GM12865 (cell line): ENCODE results near the gene AMIGO1.

Experiments used
- DNase-seq: peaks from one replicate; pipeline ENCODE4 v3.0.0; 2010; ENCODE audit warnings: low read depth
- H3K4me3 ChIP-seq: 2 replicates; pipeline ENCODE4 v1.5.1; 2011; ENCODE audit warnings: mild to moderate bottlenecking, low read depth, low read length, control low read depth
- TF ChIP-seq, protein P1 (sequence below): IDR thresholded peaks from 2 replicates; pipeline ENCODE4 v1.5.1; 2011; ENCODE audit warnings: low read length, control low read depth, low read depth, inconsistent platforms; ENCODE audit not compliant: insufficient read depth; ENCODE audit errors: missing control alignments

The AMIGO1 gene

GRCh38 chr1:109527098-109527811 lies 17.7 kb upstream of the AMIGO1 start:
- DNase-seq, result peak; percentile 75
- TF ChIP-seq, protein P1, sequence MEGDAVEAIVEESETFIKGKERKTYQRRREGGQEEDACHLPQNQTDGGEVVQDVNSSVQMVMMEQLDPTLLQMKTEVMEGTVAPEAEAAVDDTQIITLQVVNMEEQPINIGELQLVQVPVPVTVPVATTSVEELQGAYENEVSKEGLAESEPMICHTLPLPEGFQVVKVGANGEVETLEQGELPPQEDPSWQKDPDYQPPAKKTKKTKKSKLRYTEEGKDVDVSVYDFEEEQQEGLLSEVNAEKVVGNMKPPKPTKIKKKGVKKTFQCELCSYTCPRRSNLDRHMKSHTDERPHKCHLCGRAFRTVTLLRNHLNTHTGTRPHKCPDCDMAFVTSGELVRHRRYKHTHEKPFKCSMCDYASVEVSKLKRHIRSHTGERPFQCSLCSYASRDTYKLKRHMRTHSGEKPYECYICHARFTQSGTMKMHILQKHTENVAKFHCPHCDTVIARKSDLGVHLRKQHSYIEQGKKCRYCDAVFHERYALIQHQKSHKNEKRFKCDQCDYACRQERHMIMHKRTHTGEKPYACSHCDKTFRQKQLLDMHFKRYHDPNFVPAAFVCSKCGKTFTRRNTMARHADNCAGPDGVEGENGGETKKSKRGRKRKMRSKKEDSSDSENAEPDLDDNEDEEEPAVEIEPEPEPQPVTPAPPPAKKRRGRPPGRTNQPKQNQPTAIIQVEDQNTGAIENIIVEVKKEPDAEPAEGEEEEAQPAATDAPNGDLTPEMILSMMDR, result no peak
- no peak overlapping the region for H3K4me3 ChIP-seq

DNA sequence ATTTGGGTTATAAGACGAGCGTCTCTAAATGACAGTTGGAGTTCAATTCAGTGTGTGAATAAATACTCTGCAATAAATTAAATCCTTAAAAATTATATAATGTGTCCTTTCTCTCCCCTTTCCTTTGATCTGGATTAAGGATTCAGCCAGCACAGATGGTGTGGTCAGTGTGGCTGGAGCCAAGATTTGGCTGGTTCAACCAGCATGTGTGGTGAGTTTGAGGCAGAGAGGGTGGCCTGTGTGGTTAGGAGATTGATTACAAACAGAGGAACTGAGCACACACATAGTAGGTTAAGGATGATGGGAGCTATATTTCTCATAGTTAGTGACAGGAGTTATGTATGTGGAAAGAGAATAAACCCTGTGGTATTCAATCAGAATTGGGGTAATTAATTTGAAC lies 14.2 kb upstream of the AMIGO1 start:
- no peak for DNase-seq
- no peak overlapping the region for H3K4me3 ChIP-seq
- TF ChIP-seq, protein P1, result no peak

- DNase-seq, result no peak
- no peak overlapping the region for H3K4me3 ChIP-seq
- TF ChIP-seq, protein P1, result no peak
These were observed 12.5 kb upstream of the AMIGO1 start for GRCh38 chr1:109522026-109522425.

DNA sequence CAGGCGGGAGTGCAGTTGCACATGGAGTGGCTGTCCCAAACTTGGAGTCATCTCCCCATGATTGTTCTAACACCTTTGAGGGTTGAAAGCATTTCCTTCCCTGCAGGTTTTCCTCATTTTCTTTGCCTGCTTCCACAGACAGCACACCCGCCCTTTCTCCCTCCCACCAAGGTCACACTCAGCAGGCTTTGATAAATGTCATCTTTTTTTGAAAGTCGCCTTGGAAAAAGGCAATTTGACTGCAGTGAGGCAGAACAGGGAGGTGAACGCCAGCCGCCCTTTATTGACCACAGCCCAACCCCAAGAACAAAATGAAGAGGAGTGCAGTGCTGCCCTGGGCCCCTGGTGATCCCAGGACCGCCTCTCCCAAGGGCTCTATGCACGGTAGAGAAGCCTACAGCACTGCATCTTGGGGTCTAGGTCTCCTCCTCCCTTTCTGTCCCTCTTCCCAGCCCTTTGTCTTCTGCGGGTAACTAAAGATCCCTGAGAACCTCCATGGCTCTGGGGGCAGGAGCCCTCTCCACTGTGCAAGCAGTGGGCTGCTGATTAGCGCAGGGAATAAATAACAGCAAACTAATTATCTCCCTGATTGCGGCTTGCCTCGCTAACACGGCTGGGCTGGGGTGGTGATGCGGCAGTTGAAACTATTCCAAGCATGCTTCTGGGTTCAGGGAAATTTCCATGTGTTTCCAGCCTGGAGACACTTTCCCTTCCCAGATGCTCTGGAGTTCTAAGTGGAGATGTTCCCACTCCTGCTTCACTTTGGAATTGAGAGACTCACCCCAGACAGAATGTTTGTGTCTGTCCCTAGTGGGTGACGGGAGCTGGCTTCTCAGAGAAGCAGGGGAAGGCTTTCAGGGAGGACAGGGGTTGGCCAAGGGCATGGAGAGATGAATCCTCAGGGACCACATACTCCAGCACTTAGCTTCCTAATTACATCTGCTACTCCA lies 11.8 kb upstream of the AMIGO1 start:
- TF ChIP-seq, protein P1, result no peak
- DNase-seq, result no peak
- H3K4me3 ChIP-seq, result no peak overlapping the region

- no peak for DNase-seq
- H3K4me3 ChIP-seq, result no peak overlapping the region
- TF ChIP-seq, protein P1, result no peak
These were observed 7.8 kb upstream of the AMIGO1 start for GRCh38 chr1:109517337-109517736.

DNA sequence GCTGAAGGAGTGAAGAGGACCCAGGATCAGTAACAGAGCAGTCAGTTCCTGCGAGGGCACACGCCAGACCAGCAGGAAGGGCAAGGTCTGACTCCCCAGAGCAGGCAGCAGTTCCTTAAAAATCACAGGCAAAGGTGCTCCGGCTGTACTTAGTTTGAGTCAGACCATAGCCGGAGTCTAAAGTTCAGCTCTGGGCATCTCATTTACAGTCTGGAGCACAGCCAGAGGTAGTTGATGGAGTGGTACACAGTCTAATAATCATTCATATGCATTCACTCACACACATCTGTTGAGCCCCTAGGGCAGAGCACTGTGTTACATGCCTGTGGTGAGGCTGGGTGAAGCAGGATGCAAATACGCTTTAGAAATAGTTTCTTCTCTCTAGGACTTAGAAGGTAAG lies 7.3 kb upstream of the AMIGO1 start:
- no peak for DNase-seq
- no peak overlapping the region for H3K4me3 ChIP-seq
- TF ChIP-seq, protein P1, result no peak
